Kidney epithelial cell (primary cell): ENCODE measurements around the gene WDR6. TPM values are rescaled to one million over a fixed set of nuclear protein-coding genes. Genes with fewer than 3 reads are reported as not detected.

Source experiments
- DNase-seq: peaks from one replicate; pipeline ENCODE4 v3.0.0-alpha.2; 2010; ENCODE audit warnings: low read depth
- H3K27me3 ChIP-seq: 2 replicates; pipeline ENCODE4 v1.6.0; 2011; ENCODE audit warnings: low read length; ENCODE audit not compliant: control insufficient read depth, insufficient read depth
- H3K36me3 ChIP-seq: 2 replicates; pipeline ENCODE4 v1.5.1; 2011; ENCODE audit warnings: low read length; ENCODE audit not compliant: control insufficient read depth, insufficient read depth
- H3K4me3 ChIP-seq: 2 replicates; pipeline ENCODE4 v1.5.1; 2011; ENCODE audit warnings: low read depth, mild to moderate bottlenecking, control low read depth, low read length
- CTCF ChIP-seq: IDR thresholded peaks from 2 replicates; pipeline ENCODE4 v1.5.1; 2011; ENCODE audit warnings: mild to moderate bottlenecking, moderate library complexity, low read length, control low read depth, inconsistent platforms; ENCODE audit not compliant: insufficient read depth, poor library complexity, severe bottlenecking
- total RNA-seq: library from RNA; depleted of rRNA; stranded (reverse); fragments of >200 nt; gene quantifications from 2 replicates; pipeline ENCODE4 v1.2.3, GENCODE V29; 2015

The WDR6 gene
- total RNA-seq, 1 donor from 2014 or later = 124 TPM

GRCh38 chr3:49020330-49021212, 13.4 kb downstream of the WDR6 start:
- Histone ChIP-seq H3K4me3 (peak overlapping the region; percentile 88), H3K36me3 (peaks cover 4% of the 10 kb centered on the region), H3K27me3 (no peaks in the 10 kb centered on the region)
- no peak for TF ChIP-seq CTCF
- no peak for DNase-seq

DNA sequence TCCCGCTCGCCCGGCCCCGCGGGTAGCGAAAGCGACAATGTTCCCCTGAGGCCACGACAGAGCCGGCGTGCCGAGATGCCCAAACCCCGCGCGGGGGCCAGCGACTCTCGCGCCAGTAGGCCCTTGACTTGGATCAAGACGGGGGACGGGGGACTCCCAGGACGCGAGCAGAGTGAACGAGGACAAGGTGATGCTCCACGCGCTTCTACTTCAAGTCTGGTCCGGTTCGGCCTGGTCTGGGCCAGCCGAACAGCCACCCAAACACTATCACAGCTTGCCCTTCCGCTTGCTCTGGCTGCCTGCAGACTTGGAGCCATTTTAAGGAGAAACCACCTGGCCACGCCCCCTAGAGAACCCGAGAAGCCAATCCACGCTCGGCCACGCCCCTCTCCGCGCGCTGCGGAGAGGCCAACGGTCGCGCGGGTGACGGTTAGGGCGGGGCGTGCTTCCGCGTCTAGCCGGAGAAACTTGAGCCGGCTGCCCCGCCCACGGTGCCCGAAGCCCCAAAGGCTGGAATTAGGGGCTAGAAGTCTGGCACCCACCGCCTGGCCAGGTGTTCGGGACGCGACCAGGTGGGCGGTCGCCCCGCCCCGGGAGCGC, 14.1 kb downstream of the WDR6 start:
- no peak for TF ChIP-seq CTCF
- H3K4me3 ChIP-seq = peak overlapping the region; percentile 88
- peaks cover 4% of the 10 kb centered on the region for H3K36me3 ChIP-seq
- no peaks in the 10 kb centered on the region for H3K27me3 ChIP-seq
- DNase-seq = peak; percentile 82

DNA sequence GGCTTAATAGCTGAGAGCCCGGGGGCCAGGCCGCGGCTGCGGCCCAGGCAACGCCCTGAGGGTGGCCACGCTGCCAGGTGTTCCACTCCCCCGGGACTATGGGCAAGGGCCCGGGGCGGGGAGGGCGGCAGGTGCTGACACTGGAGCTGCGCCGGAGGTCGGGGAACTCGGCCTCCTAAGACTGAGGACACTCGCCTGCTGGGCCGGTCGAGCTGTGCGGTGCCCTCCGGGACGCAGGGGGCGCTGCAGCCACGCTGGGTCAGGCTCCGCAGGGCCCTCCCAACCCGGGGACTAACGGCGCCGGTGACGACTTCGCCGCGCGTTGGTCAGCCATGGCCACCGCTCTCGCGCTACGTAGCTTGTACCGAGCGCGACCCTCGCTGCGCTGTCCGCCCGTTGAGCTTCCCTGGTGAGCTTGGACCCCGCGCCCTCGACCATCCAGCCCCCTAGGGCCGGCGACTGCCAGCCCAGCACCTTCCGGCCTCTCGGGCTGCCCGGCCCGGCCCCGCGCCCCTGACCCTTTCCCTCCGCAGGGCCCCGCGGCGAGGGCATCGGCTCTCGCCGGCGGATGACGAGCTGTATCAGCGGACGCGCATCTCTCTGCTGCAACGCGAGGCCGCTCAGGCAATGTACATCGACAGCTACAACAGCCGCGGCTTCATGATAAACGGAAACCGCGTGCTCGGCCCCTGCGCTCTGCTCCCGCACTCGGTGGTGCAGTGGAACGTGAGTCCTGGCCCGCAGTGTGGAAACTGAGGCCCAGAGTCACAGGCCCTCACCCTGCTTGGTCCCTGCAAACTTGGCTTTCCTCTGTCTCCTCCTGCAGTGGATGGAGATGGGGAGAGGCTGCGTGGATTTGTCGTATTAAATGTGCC, 14.9 kb downstream of the WDR6 start, which contains the start of gene NDUFAF3:
TSS of gene NDUFAF3 (plus strand) at position 309 of the 875 bp plus-strand sequence. CDS start at position 333, 24 bp downstream.
- peak; percentile 73 for DNase-seq
- peaks cover 4% of the 10 kb centered on the region for H3K36me3 ChIP-seq
- no peaks in the 10 kb centered on the region for H3K27me3 ChIP-seq
- peak within 1 kb of the TSS; percentile 88 for H3K4me3 ChIP-seq
- TF ChIP-seq CTCF = peak; percentile 88

GRCh38 chr3:49022688-49023171, 15.5 kb downstream of the WDR6 start:
- TF ChIP-seq CTCF = no peak
- Histone ChIP-seq H3K27me3 (no peaks in the 10 kb centered on the region), H3K36me3 (peaks cover 4% of the 10 kb centered on the region), H3K4me3 (peak overlapping the region; percentile 88)
- no peak for DNase-seq

DNA sequence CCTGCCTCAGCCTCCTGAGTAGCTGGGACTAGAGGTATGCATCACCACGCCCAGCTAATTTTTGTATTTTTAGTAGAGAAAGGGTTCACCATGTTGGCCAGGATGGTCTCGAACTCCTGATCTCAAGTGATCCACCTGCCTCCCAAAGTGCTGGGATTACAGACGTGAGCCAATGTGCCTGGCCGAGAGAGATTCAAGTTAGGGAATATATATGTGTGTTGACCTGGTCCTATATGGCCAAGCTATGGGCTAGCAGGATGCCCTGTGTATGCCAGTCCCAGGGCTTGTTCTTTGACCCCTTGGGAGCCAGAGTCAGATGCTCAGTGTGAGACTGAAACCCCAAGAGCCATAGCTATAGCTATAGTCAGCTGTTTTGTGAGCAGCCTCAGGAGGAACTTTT, 16.6 kb downstream of the WDR6 start:
- DNase-seq = no peak
- Histone ChIP-seq H3K27me3 (no peaks in the 10 kb centered on the region), H3K4me3 (no peak overlapping the region), H3K36me3 (peaks cover 4% of the 10 kb centered on the region)
- no peak for TF ChIP-seq CTCF
